ENCODE measurements around the gene SLC10A3. TPM values are rescaled to one million over a fixed set of nuclear protein-coding genes. Genes with fewer than 3 reads are reported as not detected.

SLC10A3 gene
- total and polyA plus RNA-seq, 2 of the 13 experiments (the other 11 are each of a cell fraction or from before 2014, with no cell fraction given): 10.1 to 11.5 TPM

DNA sequence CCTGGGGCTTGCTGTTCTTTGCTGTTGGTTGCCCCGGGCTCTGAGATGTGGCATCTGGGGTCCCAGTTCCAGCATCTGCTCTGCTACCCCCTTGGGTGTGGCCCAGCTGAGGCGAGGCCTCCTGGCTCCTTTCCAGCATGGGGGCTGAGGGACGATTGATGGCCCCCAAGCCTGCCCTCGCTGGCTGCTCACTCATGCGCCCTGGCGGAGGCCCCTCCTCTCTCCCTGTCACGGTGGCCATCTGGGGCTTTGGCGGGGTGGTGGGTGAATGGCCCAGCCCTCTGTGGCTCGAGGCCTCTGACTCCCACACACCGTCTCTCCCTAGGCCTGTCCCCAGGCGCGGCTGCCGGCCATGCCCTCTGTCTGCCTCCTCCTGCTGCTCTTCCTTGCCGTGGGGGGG lies 30.6 kb downstream of the SLC10A3 start:
- no CpG with 5 or more reads among the region's 14 CpGs for WGBS (ENCODE audit: low lambda C conversion rate)
- no peaks in the 10 kb centered on the region for H3K9me3 ChIP-seq (ENCODE audit: low read length)
- H2AFZ ChIP-seq (ENCODE audit: low read length): no peak overlapping the region
- no peak for ATAC-seq
- H3K27ac ChIP-seq (ENCODE audit: extremely low read length, insufficient read depth, low read length): no peak overlapping the region
- 0 out of 2 replicates have a peak, but pooled peaks cover 4% of the 10 kb centered on the region for H3K4me1 ChIP-seq (ENCODE audit: insufficient read depth, low read length)
- intact Hi-C loops (cut with micrococcal nuclease; ENCODE audit: unreplicated experiment) (no loop called here), in situ Hi-C loops (cut with HindIII; ENCODE audit: extremely low pct_ligation_motif_present, low pct_unique_long_range_greater_than_20kb) (no loop called here)
- 0 out of 2 replicates have a peak overlapping the region, but pooled peaks have one; percentile 39 for H3K9ac ChIP-seq (ENCODE audit: insufficient read depth, low read depth, low read length)
- BruUV-seq (replicated peaks): no TSS peak
- H3K79me2 ChIP-seq (ENCODE audit: insufficient read depth, low read length): peaks cover 9% of the 10 kb centered on the region
- POLR2A ChIA-PET: interaction anchor here (1.2 to 1.6 kb wide), 2 partner anchors 48 to 89 kb away, joined by 3 to 6 read pairs; partner anchors contain the start of gene TAFAZZIN
- FAIRE-seq: no peak
- DNase-seq (ENCODE audit: low spot score): no peak
- no peak for TF ChIP-seq ZNF292 (CRISPR knock-in tag; IDR thresholded peaks at IDR 0.05; ENCODE audit: borderline replicate concordance, low read depth)
- TF ChIP-seq, protein P1, sequence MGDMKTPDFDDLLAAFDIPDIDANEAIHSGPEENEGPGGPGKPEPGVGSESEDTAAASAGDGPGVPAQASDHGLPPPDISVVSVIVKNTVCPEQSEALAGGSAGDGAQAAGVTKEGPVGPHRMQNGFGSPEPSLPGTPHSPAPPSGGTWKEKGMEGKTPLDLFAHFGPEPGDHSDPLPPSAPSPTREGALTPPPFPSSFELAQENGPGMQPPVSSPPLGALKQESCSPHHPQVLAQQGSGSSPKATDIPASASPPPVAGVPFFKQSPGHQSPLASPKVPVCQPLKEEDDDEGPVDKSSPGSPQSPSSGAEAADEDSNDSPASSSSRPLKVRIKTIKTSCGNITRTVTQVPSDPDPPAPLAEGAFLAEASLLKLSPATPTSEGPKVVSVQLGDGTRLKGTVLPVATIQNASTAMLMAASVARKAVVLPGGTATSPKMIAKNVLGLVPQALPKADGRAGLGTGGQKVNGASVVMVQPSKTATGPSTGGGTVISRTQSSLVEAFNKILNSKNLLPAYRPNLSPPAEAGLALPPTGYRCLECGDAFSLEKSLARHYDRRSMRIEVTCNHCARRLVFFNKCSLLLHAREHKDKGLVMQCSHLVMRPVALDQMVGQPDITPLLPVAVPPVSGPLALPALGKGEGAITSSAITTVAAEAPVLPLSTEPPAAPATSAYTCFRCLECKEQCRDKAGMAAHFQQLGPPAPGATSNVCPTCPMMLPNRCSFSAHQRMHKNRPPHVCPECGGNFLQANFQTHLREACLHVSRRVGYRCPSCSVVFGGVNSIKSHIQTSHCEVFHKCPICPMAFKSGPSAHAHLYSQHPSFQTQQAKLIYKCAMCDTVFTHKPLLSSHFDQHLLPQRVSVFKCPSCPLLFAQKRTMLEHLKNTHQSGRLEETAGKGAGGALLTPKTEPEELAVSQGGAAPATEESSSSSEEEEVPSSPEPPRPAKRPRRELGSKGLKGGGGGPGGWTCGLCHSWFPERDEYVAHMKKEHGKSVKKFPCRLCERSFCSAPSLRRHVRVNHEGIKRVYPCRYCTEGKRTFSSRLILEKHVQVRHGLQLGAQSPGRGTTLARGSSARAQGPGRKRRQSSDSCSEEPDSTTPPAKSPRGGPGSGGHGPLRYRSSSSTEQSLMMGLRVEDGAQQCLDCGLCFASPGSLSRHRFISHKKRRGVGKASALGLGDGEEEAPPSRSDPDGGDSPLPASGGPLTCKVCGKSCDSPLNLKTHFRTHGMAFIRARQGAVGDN (CRISPR knock-in tag; IDR thresholded peaks at IDR 0.05): peak; percentile 21; the same call in 1 of the 2 replicates
- no peaks in the 10 kb centered on the region for H4K20me1 ChIP-seq (ENCODE audit: insufficient read depth, low read length)
- peak overlapping the region in 2 of 3 experiments; percentile 79 to 87; a peak in 3 of 6 replicates for H3K4me3 ChIP-seq (replicated peaks in 1 of 3; ENCODE audit: insufficient read depth in 1 of 3, low read depth in 2 of 3, low read length in 3 of 3)
- peak overlapping the region; percentile 73 for H3K4me2 ChIP-seq (ENCODE audit: low read depth, low read length)
- peaks cover 0 to 4% of the 10 kb centered on the region in 2 experiments; a peak in 3 of 5 replicates for H3K36me3 ChIP-seq (replicated peaks in 1 of 2; ENCODE audit: control insufficient read depth in 1 of 2, insufficient read depth in 2 of 2, low read length in 2 of 2)
- H3K27me3 ChIP-seq (ENCODE audit: control insufficient read depth in 1 of 2, insufficient read depth in 2 of 2, low read length in 2 of 2): no peaks in the 10 kb centered on the region
- CTCF ChIA-PET (ENCODE audit: low intra/inter-chr PET ratio, low total read pairs): interaction anchor here (1.0 kb wide), 1 partner anchor 74 kb away, joined by 4 read pairs; no protein-coding TSS in a partner anchor

Measured in HepG2 (cell line).